NB4 (cell line): Measurements from ENCODE around the gene TRAPPC12.

ENCODE experiments used
- DNase-seq: peaks from one replicate; pipeline ENCODE4 v3.0.0; 2010; ENCODE audit warnings: low read depth
- H3K4me3 ChIP-seq: one replicate; pipeline ENCODE4 v1.5.1; 2011; ENCODE audit warnings: mild to moderate bottlenecking, low read depth, low read length, moderate library complexity
- MAX ChIP-seq: IDR thresholded peaks from 2 replicates; pipeline ENCODE4 v1.6.1; 2011; ENCODE audit warnings: low read depth, low read length
- MYC ChIP-seq: IDR thresholded peaks from 2 replicates; pipeline ENCODE4 v1.6.1; 2011; ENCODE audit warnings: low read depth, low read length
- POLR2A ChIP-seq: IDR thresholded peaks from 2 replicates; pipeline ENCODE4 v1.6.1; 2011; ENCODE audit warnings: mild to moderate bottlenecking; ENCODE audit not compliant: insufficient read length; ENCODE audit errors: extremely low read depth
- TF ChIP-seq, protein P1 (sequence below): IDR thresholded peaks from one replicate; pipeline ENCODE4 v1.5.1; 2012; ENCODE audit warnings: low read depth, low read length

The TRAPPC12 gene

DNA sequence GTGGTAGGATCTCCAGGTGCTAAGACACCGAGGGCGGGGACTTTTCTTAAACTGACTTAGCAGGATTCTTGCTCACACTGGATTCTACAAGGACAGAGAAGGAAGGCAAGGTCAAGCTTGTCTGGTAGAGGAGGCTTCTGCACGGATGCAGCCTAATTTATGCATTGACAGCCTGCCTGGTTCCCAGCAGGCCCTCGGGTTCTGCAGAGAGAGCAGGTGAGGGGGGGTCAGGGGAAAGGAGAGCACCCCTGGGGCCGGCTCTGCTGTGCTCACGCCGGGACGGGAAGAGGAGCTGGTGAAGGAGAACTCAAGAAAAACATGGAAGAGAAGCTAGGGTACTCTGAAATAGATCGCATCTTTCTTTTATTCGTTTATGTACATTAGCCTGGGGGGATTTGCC, 93.5 kb downstream of the TRAPPC12 start:
- TF ChIP-seq, protein P1, sequence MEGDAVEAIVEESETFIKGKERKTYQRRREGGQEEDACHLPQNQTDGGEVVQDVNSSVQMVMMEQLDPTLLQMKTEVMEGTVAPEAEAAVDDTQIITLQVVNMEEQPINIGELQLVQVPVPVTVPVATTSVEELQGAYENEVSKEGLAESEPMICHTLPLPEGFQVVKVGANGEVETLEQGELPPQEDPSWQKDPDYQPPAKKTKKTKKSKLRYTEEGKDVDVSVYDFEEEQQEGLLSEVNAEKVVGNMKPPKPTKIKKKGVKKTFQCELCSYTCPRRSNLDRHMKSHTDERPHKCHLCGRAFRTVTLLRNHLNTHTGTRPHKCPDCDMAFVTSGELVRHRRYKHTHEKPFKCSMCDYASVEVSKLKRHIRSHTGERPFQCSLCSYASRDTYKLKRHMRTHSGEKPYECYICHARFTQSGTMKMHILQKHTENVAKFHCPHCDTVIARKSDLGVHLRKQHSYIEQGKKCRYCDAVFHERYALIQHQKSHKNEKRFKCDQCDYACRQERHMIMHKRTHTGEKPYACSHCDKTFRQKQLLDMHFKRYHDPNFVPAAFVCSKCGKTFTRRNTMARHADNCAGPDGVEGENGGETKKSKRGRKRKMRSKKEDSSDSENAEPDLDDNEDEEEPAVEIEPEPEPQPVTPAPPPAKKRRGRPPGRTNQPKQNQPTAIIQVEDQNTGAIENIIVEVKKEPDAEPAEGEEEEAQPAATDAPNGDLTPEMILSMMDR, result no peak
- TF ChIP-seq MAX, result no peak
- no peak for TF ChIP-seq MYC
- no peak for TF ChIP-seq POLR2A
- no peak overlapping the region for H3K4me3 ChIP-seq
- no peak for DNase-seq

GRCh38 chr2:3475771-3476170, 96.3 kb downstream of the TRAPPC12 start:
- DNase-seq, result no peak
- no peak overlapping the region for H3K4me3 ChIP-seq

DNA sequence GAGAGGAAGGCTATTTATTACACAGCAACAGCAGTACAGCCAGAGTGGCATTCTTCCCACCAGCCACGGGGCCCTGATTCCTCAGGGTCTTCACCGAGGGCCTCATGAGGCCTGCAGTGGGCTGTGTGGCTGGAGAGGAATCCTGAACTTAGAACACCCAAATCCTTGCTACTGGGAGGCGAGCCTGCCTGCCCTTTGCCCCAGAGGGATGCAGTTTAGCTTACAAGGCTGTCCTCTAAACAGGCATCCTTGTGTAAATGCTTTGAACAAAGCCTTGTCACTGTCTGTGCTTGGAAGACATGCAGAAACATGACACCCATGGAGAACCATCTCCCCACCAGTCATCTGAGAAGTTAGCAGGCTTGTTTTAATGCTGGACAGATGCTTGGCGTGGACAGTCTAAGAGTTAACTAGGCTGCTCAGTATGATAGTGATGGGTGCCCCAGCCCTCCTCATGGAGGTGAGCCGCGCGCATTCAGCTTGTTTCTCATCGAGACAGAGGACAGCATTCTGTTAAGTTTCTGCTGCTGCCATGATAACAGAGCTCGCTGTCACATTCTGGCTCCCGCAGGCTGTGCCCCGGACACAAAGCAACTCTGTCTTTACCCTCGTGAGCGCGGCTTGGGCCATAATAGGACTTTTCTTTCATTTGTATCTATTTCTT, 97.0 kb downstream of the TRAPPC12 start:
- H3K4me3 ChIP-seq, result no peak overlapping the region
- TF ChIP-seq POLR2A, result no peak
- TF ChIP-seq MAX, result no peak
- TF ChIP-seq, protein P1, result no peak
- no peak for TF ChIP-seq MYC
- DNase-seq, result no peak

More at GRCh38 chr2:3475771-3476170, 96.3 kb downstream of the TRAPPC12 start:
- TF ChIP-seq POLR2A (no peak), MAX (no peak), MYC (no peak)
- TF ChIP-seq, protein P1, result no peak

DNA sequence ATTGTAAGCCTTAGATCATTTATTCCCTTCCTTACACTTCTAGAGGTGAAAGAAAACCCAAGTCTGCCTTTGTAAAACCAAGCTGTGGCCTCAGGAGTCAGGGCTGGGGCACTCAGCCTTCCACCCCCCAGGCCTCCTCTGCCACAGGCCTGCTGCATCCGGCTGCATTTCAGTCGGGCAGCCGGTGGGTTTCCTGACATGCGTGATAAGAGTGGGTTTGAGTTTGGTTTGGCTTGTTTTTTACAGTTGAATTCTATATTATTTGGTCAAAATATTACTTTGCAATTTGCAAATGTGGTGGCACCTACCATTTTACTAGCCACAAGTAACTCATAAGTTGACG, 97.5 kb downstream of the TRAPPC12 start:
- no peak for DNase-seq
- TF ChIP-seq, protein P1, result no peak
- TF ChIP-seq POLR2A, result no peak
- TF ChIP-seq MYC, result no peak
- TF ChIP-seq MAX, result no peak
- no peak overlapping the region for H3K4me3 ChIP-seq

DNA sequence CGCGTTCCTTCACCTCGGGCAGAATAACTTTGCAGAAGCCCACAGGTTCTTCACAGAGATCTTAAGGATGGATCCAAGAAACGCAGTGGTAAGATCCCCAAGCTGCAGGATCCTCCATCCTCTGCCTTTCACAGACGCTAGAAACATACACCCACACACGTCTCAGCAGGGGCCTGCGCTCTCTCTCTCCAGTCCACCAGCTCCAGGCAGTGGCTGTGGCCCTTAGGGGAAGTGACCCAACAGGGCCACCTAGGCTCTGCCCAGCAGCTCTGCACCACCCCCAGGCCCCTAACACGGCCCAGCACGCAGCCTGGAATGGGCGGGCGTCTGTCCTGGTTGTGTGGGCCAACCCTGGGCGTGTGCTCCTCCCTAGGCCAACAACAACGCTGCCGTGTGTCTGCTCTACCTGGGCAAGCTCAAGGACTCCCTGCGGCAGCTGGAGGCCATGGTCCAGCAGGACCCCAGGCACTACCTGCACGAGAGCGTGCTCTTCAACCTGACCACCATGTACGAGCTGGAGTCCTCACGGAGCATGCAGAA, 99.4 kb downstream of the TRAPPC12 start:
- TF ChIP-seq MYC, result no peak
- TF ChIP-seq POLR2A, result no peak
- no peak for TF ChIP-seq MAX
- TF ChIP-seq, protein P1, result no peak
- H3K4me3 ChIP-seq, result no peak overlapping the region
- no peak for DNase-seq
